Panc1 (cell line): ENCODE data around the gene FARP1. TPM values are rescaled to one million over a fixed set of nuclear protein-coding genes. Genes with fewer than 3 reads are reported as not detected.

Experiments
- ATAC-seq: fragments of 200-7000 bp; cut with Tn5 transposase; 2 replicates; pipeline ENCODE4 v1.9.1; 2020; ENCODE audit warnings: mild to moderate bottlenecking, moderate library complexity
- BruUV-seq: library from RNA; stranded (reverse); fragments of 400-500 nt; replicated peaks from 2 replicates; lab custom pipeline; 2021; lab: Mats Ljungman, UMichigan
- CTCF ChIA-PET: fragments of 300-600 bp; sonication (Branson Sonifier 250); formaldehyde crosslinking; loops from one replicate; lab custom pipeline; 2022; ENCODE audit warnings: antibody characterized with exemption; lab: Charles Lee
- POLR2A ChIA-PET: fragments of 300-600 bp; sonication (Branson Sonifier 250); formaldehyde crosslinking; loops from one replicate; lab custom pipeline; 2022; ENCODE audit warnings: antibody characterized with exemption; lab: Charles Lee
- DNase-seq: peaks from one replicate; pipeline ENCODE4 v3.0.0-alpha.2; 2010; ENCODE audit warnings: low read depth, low spot score
- H3K27ac ChIP-seq: 2 replicates; pipeline ENCODE4 v1.5.1; 2011; ENCODE audit warnings: mild to moderate bottlenecking, low read length, inconsistent platforms
- H3K27me3 ChIP-seq: fragments of 200-500 bp; sonication (Bioruptor generic); 2 replicates; pipeline ENCODE4 v1.6.0; 2014; ENCODE audit warnings: low read length, inconsistent platforms; ENCODE audit not compliant: control insufficient read depth, insufficient read depth
- H3K36me3 ChIP-seq: fragments of 200-500 bp; sonication (Bioruptor generic); 2 replicates; pipeline ENCODE4 v1.5.1; 2014; ENCODE audit warnings: inconsistent platforms, mild to moderate bottlenecking, low read length, moderate library complexity; ENCODE audit not compliant: control insufficient read depth, insufficient read depth
- H3K4me1 ChIP-seq: 2 replicates; pipeline ENCODE4 v1.5.1; 2011; ENCODE audit warnings: inconsistent platforms, mild to moderate bottlenecking, low read length, moderate library complexity; ENCODE audit not compliant: control insufficient read depth, insufficient read depth
- H3K4me3 ChIP-seq, 2 experiments: 2 replicates each; pipeline ENCODE4 v1.5.1; 2011 to 2012; ENCODE audit warnings: low read depth in 2 of 2, low read length in 2 of 2, mild to moderate bottlenecking in 2 of 2, inconsistent platforms in 1 of 2, moderate library complexity in 1 of 2
- H3K9me3 ChIP-seq: fragments of 200-500 bp; sonication (Bioruptor generic); 2 replicates; pipeline ENCODE4 v1.5.1; 2014; ENCODE audit warnings: low read depth, mild to moderate bottlenecking, inconsistent platforms, low read length, moderate library complexity; ENCODE audit not compliant: control insufficient read depth, insufficient read depth
- CTCF ChIP-seq: fragments of 450-650 bp; IDR thresholded peaks from 2 replicates; pipeline ENCODE4 v1.5.1; 2017; ENCODE audit warnings: mild to moderate bottlenecking
- POLR2AphosphoS5 ChIP-seq: IDR thresholded peaks from 2 replicates; pipeline ENCODE4 v1.6.1; 2012; ENCODE audit warnings: mild to moderate bottlenecking, low read depth, low read length, moderate library complexity
- SIN3A ChIP-seq: IDR thresholded peaks from 2 replicates; pipeline ENCODE4 v1.6.1; 2012; ENCODE audit warnings: low read depth, mild to moderate bottlenecking, low read length, moderate library complexity, borderline replicate concordance; ENCODE audit not compliant: insufficient read depth
- TCF7L2 ChIP-seq: IDR thresholded peaks from 2 replicates; pipeline ENCODE4 v1.6.1; 2011; ENCODE audit warnings: mild to moderate bottlenecking, low read depth, low read length, inconsistent platforms
- in situ Hi-C: cut with HindIII; loops from 2 replicates; pipeline ENCODE4 v1.10.0; 2016; ENCODE audit warnings: low sequenced_read_pairs, low pct_unique_long_range_greater_than_20kb
- intact Hi-C: fragments of 100-400 bp; cut with micrococcal nuclease; formaldehyde crosslinking; loops from one replicate; pipeline ENCODE4 v1.10.0; 2022; ENCODE audit not compliant: unreplicated experiment
- total RNA-seq: library from RNA; stranded (reverse); gene quantifications from one replicate; pipeline ENCODE4 v1.2.1, GENCODE V29; 2021; ENCODE audit not compliant: unreplicated experiment
- TF ChIP-seq, protein P1 (sequence below), 2 experiments: IDR thresholded peaks; 2 replicates each; pipeline ENCODE4 v1.6.1; 2011 to 2012; ENCODE audit warnings: low read depth in 2 of 2, control low read depth in 1 of 2, low read length in 1 of 2, mild to moderate bottlenecking in 1 of 2, moderate library complexity in 1 of 2; ENCODE audit not compliant: insufficient read depth in 1 of 2

FARP1 gene
- total RNA-seq, 1 experiment from 2014 or later: 61.9 TPM

DNA sequence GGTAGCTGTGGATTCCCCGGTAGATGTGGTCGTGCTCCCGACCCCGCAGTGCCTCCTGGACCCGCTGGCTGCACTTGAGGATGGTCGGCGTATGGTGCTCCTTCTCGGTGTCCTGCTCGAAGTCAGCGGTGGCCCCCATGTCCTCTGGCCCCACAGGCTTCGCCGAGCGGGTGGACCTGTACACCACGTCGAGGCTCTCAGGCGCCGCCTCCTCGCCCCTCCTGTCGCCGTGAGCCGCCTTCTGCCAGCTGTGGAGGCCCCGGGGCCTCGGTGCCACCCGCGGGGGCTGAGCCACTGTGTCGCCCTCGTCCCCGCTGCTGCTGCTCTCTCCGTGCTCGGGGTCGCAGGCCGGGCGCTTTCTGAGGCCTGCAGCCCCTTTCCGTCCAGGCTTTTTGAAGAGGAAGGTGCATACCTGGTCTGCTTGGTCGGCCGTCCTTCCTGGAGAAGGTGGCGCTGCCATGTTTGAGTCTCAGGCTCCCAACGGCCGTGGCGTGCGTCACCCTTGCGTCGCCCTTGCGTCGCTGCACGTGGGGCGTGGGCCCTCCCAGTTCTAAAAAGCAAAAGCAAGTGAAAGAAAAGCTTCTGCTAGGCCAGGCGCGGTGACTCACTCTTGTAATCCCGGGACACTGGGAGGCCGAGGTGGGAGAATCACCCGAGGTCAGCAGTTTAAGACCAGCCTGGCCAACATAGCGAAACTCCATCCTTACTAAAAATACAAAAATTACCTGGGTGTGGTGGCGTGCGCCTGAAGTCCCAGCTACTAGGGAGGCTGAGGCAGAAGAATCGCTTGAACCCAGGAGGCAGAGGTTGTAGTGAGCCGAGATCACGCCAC, 34.1 kb downstream of the FARP1 start, which contains the start of gene RNF113B:
TSS of gene RNF113B (minus strand) at position 493 of the 832 bp plus-strand sequence. CDS start at position 460, 33 bp downstream.
- Histone ChIP-seq H3K27me3 (no peaks in the 10 kb centered on the region), H3K9me3 (no peaks in the 10 kb centered on the region), H3K4me1 (peaks cover 32% of the 10 kb centered on the region), H3K36me3 (no peaks in the 10 kb centered on the region), H3K4me3 (no peak within 1 kb of the TSS), H3K27ac (no peak within 1 kb of the TSS; the same call in 1 of the 2 replicates)
- TF ChIP-seq POLR2AphosphoS5: no peak
- TF ChIP-seq SIN3A: no peak
- no peak for TF ChIP-seq CTCF
- TF ChIP-seq, protein P1, sequence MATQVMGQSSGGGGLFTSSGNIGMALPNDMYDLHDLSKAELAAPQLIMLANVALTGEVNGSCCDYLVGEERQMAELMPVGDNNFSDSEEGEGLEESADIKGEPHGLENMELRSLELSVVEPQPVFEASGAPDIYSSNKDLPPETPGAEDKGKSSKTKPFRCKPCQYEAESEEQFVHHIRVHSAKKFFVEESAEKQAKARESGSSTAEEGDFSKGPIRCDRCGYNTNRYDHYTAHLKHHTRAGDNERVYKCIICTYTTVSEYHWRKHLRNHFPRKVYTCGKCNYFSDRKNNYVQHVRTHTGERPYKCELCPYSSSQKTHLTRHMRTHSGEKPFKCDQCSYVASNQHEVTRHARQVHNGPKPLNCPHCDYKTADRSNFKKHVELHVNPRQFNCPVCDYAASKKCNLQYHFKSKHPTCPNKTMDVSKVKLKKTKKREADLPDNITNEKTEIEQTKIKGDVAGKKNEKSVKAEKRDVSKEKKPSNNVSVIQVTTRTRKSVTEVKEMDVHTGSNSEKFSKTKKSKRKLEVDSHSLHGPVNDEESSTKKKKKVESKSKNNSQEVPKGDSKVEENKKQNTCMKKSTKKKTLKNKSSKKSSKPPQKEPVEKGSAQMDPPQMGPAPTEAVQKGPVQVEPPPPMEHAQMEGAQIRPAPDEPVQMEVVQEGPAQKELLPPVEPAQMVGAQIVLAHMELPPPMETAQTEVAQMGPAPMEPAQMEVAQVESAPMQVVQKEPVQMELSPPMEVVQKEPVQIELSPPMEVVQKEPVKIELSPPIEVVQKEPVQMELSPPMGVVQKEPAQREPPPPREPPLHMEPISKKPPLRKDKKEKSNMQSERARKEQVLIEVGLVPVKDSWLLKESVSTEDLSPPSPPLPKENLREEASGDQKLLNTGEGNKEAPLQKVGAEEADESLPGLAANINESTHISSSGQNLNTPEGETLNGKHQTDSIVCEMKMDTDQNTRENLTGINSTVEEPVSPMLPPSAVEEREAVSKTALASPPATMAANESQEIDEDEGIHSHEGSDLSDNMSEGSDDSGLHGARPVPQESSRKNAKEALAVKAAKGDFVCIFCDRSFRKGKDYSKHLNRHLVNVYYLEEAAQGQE (IDR thresholded peaks at IDR 0.05; ENCODE audit: insufficient read depth in 1 of 2, low read depth in 2 of 2, low read length in 1 of 2): no peak
- TF ChIP-seq TCF7L2: no peak
- BruUV-seq: no TSS peak
- DNase-seq (no peak), ATAC-seq (no peak)
- CTCF ChIA-PET: no interaction called here
- in situ Hi-C loops: no loop called here
- intact Hi-C loops: no loop called here
- POLR2A ChIA-PET: no interaction called here

DNA sequence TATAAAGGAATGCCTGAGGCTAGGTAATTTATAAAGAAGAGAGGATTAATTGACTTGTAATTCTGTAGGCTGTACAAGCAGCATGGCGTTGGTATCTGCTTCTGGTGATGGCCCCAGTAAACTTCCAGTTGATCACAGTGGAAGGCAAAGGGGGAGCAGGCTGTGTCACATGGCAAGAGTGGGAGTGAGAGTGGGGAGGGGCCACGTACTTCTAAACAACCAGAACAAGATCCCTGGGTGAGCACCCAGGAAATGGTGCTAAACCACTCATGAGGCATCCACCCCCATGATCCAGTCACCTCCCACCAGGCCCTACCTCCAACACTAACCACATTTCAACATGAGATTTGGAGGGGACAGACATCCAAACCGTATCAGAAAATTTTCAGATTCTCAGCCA, 37.2 kb downstream of the FARP1 start:
- in situ Hi-C loops (no loop called here), intact Hi-C loops (no loop called here)
- no TSS peak for BruUV-seq
- ChIA-PET CTCF (no interaction called here), POLR2A (no interaction called here)
- ATAC-seq (no peak), DNase-seq (no peak)
- no peaks in the 10 kb centered on the region for H3K36me3 ChIP-seq
- H3K4me3 ChIP-seq: no peak overlapping the region
- H3K27ac ChIP-seq: no peak overlapping the region
- H3K4me1 ChIP-seq: peaks cover 7% of the 10 kb centered on the region
- H3K27me3 ChIP-seq: no peaks in the 10 kb centered on the region
- H3K9me3 ChIP-seq: no peaks in the 10 kb centered on the region
- TF ChIP-seq POLR2AphosphoS5: no peak
- no peak for TF ChIP-seq TCF7L2
- no peak for TF ChIP-seq CTCF
- TF ChIP-seq SIN3A: no peak
- TF ChIP-seq, protein P1 (IDR thresholded peaks at IDR 0.05; ENCODE audit: insufficient read depth in 1 of 2, low read depth in 2 of 2, low read length in 1 of 2): no peak
